WTC11 (cell line): Measurements from ENCODE around the gene LCMT2. TPM values are rescaled to one million over a fixed set of nuclear protein-coding genes. Genes with fewer than 3 reads are reported as not detected.

Source experiments
- ATAC-seq: fragments of 200-7000 bp; cut with Tn5 transposase; 2 replicates; pipeline ENCODE4 v1.10.0; 2021; ENCODE audit warnings: mild to moderate bottlenecking, moderate library complexity
- CTCF ChIA-PET: fragments of 300-600 bp; sonication (Branson Sonifier 250); formaldehyde crosslinking; loops from one replicate; lab custom pipeline; 2021; ENCODE audit warnings: antibody characterized with exemption; lab: Charles Lee
- POLR2A ChIA-PET: fragments of 350-600 bp; sonication (Branson Sonifier 250); formaldehyde crosslinking; loops from one replicate; lab custom pipeline; 2021; ENCODE audit warnings: antibody characterized with exemption; lab: Charles Lee
- DNase-seq: peaks from one replicate; pipeline ENCODE4 v3.0.0; 2021; ENCODE audit warnings: low spot score
- H3K27ac Mint-ChIP-seq: 2 replicates; pipeline ENCODE4 v1.8.0; 2021; ENCODE audit warnings: mixed read lengths
- H3K27me3 Mint-ChIP-seq: 2 replicates; pipeline ENCODE4 v1.8.0; 2021; ENCODE audit warnings: low read depth, mild to moderate bottlenecking, moderate library complexity, mixed read lengths
- H3K36me3 Mint-ChIP-seq: 2 replicates; pipeline ENCODE4 v1.8.0; 2021; ENCODE audit warnings: mixed read lengths
- H3K4me1 Mint-ChIP-seq: 2 replicates; pipeline ENCODE4 v1.8.0; 2022; ENCODE audit warnings: mixed read lengths
- H3K4me3 Mint-ChIP-seq: 2 replicates; pipeline ENCODE4 v1.8.0; 2021; ENCODE audit warnings: mild to moderate bottlenecking, moderate library complexity, mixed read lengths
- H3K9me3 Mint-ChIP-seq: 2 replicates; pipeline ENCODE4 v1.8.0; 2021; ENCODE audit warnings: mixed read lengths
- GABPB1 ChIP-seq: sonication (generic); formaldehyde crosslinking; IDR thresholded peaks from 2 replicates; pipeline ENCODE4 v1.8.1; 2023; ENCODE audit warnings: mild to moderate bottlenecking, missing genetic modification reagents
- GTF2I ChIP-seq: fragments of 250-450 bp; sonication (Bioruptor Pico); conservative IDR thresholded peaks from 2 replicates; pipeline ENCODE4 v1.4.0; 2021; ENCODE audit warnings: mild to moderate bottlenecking
- RELA ChIP-seq: sonication (generic); formaldehyde crosslinking; IDR thresholded peaks from 2 replicates; pipeline ENCODE4 v1.8.1; 2022; ENCODE audit warnings: missing genetic modification reagents, mild to moderate bottlenecking, borderline replicate concordance
- RORB ChIP-seq: fragments of 250-450 bp; sonication (Bioruptor Pico); IDR thresholded peaks from 2 replicates; pipeline ENCODE4 v1.9.0; 2021; ENCODE audit warnings: mild to moderate bottlenecking
- SMAD3 ChIP-seq: sonication (generic); formaldehyde crosslinking; IDR thresholded peaks from 2 replicates; pipeline ENCODE4 v1.8.0; 2022; ENCODE audit warnings: missing genetic modification reagents, mild to moderate bottlenecking, borderline replicate concordance
- ZNF138 ChIP-seq: sonication (generic); formaldehyde crosslinking; conservative IDR thresholded peaks from 2 replicates; pipeline ENCODE4 v1.8.1; 2022; ENCODE audit warnings: mild to moderate bottlenecking, moderate library complexity, missing genetic modification reagents
- ZNF317 ChIP-seq: sonication (generic); formaldehyde crosslinking; IDR thresholded peaks from 2 replicates; pipeline ENCODE4 v1.8.1; 2023; ENCODE audit warnings: low read depth, mild to moderate bottlenecking, moderate library complexity, missing genetic modification reagents, borderline replicate concordance
- ZNF416 ChIP-seq: fragments of 250-450 bp; sonication (Bioruptor Pico); IDR thresholded peaks from 2 replicates; pipeline ENCODE4 v1.9.0; 2021; ENCODE audit warnings: mild to moderate bottlenecking, inconsistent platforms
- total RNA-seq: library from RNA; stranded (reverse); gene quantifications from 3 replicates; pipeline ENCODE4 v1.2.3, GENCODE V29; 2021
- TF ChIP-seq, protein P1 (sequence below): fragments of 250-450 bp; sonication (Bioruptor Pico); IDR thresholded peaks from 2 replicates; pipeline ENCODE4 v2.1.2; 2022; ENCODE audit warnings: mild to moderate bottlenecking, moderate library complexity
- TF ChIP-seq, protein P2 (sequence below): sonication (generic); formaldehyde crosslinking; IDR thresholded peaks from 2 replicates; pipeline ENCODE4 v1.8.1; 2023; ENCODE audit warnings: mild to moderate bottlenecking, missing genetic modification reagents, moderate library complexity
- TF ChIP-seq, protein P3 (sequence below): sonication (generic); formaldehyde crosslinking; IDR thresholded peaks from 2 replicates; pipeline ENCODE4 v1.8.1; 2022; ENCODE audit warnings: missing genetic modification reagents, borderline replicate concordance
- TF ChIP-seq, protein P4 (sequence below): sonication (generic); formaldehyde crosslinking; IDR thresholded peaks from 2 replicates; pipeline ENCODE4 v1.8.1; 2022; ENCODE audit warnings: low read depth, missing genetic modification reagents, borderline replicate concordance
- TF ChIP-seq, protein P5 (sequence below): fragments of 250-450 bp; sonication (Bioruptor Pico); IDR thresholded peaks from 2 replicates; pipeline ENCODE4 v1.9.0; 2021; ENCODE audit warnings: mild to moderate bottlenecking
- TF ChIP-seq, protein P6 (sequence below): sonication (generic); formaldehyde crosslinking; conservative IDR thresholded peaks from 2 replicates; pipeline ENCODE4 v1.8.1; 2022; ENCODE audit warnings: mild to moderate bottlenecking, missing genetic modification reagents

The LCMT2 gene
- total RNA-seq, 1 experiment from 2014 or later, result 7.6 TPM

DNA sequence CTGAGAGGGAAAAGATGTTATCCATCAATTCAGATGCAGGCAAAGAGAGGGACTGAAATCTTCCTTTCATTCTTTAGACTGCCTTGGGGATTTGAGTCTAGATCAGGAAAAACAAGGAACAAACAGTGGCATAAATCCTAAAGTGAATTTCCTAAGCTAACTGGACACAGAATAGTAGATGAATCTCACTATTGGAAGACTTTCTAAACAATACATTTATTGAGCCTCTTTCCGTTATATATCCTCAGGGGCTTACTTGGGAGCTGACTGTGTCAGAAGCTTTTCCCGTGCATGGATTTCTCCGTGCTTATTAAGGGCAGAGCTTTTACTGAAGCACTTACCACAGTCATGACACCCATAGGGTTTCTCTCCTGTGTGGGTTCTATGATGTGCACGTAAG, 30.4 kb upstream of the LCMT2 start:
- TF ChIP-seq RELA (CRISPR knock-in tag), result no peak
- TF ChIP-seq ZNF416 (CRISPR knock-in tag), result no peak
- no peak for TF ChIP-seq ZNF138
- no peak for TF ChIP-seq SMAD3 (CRISPR knock-in tag)
- TF ChIP-seq RORB (CRISPR knock-in tag), result no peak
- TF ChIP-seq, protein P1, sequence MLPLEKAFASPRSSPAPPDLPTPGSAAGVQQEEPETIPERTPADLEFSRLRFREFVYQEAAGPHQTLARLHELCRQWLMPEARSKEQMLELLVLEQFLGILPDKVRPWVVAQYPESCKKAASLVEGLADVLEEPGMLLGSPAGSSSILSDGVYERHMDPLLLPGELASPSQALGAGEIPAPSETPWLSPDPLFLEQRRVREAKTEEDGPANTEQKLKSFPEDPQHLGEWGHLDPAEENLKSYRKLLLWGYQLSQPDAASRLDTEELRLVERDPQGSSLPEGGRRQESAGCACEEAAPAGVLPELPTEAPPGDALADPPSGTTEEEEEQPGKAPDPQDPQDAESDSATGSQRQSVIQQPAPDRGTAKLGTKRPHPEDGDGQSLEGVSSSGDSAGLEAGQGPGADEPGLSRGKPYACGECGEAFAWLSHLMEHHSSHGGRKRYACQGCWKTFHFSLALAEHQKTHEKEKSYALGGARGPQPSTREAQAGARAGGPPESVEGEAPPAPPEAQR (CRISPR knock-in tag), result no peak
- TF ChIP-seq, protein P2, sequence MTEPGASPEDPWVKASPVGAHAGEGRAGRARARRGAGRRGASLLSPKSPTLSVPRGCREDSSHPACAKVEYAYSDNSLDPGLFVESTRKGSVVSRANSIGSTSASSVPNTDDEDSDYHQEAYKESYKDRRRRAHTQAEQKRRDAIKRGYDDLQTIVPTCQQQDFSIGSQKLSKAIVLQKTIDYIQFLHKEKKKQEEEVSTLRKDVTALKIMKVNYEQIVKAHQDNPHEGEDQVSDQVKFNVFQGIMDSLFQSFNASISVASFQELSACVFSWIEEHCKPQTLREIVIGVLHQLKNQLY (CRISPR knock-in tag), result no peak
- TF ChIP-seq ZNF317 (CRISPR knock-in tag), result no peak
- TF ChIP-seq, protein P3, sequence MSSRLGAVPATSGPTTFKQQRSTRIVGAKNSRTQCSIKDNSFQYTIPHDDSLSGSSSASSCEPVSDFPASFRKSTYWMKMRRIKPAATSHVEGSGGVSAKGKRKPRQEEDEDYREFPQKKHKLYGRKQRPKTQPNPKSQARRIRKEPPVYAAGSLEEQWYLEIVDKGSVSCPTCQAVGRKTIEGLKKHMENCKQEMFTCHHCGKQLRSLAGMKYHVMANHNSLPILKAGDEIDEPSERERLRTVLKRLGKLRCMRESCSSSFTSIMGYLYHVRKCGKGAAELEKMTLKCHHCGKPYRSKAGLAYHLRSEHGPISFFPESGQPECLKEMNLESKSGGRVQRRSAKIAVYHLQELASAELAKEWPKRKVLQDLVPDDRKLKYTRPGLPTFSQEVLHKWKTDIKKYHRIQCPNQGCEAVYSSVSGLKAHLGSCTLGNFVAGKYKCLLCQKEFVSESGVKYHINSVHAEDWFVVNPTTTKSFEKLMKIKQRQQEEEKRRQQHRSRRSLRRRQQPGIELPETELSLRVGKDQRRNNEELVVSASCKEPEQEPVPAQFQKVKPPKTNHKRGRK (CRISPR knock-in tag), result no peak
- TF ChIP-seq, protein P4, sequence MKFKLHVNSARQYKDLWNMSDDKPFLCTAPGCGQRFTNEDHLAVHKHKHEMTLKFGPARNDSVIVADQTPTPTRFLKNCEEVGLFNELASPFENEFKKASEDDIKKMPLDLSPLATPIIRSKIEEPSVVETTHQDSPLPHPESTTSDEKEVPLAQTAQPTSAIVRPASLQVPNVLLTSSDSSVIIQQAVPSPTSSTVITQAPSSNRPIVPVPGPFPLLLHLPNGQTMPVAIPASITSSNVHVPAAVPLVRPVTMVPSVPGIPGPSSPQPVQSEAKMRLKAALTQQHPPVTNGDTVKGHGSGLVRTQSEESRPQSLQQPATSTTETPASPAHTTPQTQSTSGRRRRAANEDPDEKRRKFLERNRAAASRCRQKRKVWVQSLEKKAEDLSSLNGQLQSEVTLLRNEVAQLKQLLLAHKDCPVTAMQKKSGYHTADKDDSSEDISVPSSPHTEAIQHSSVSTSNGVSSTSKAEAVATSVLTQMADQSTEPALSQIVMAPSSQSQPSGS (CRISPR knock-in tag), result no peak
- H3K9me3 Mint-ChIP-seq, result peaks cover 37% of the 10 kb centered on the region
- ChIA-PET POLR2A (interaction anchor here (1.3 kb wide), 1 partner anchor 10 kb away, joined by 4 read pairs; the partner anchor contains the start of genes TUBGCP4 and ZSCAN29), CTCF (interaction anchor here (1.3 to 1.9 kb wide), 2 partner anchors 10 to 16 kb away, joined by 3 to 6 read pairs; partner anchors contain the start of genes TUBGCP4 and ZSCAN29)
- no peak overlapping the region for H3K4me3 Mint-ChIP-seq
- no peaks in the 10 kb centered on the region for H3K4me1 Mint-ChIP-seq
- H3K27ac Mint-ChIP-seq, result no peak overlapping the region
- no peak for ATAC-seq
- H3K27me3 Mint-ChIP-seq, result no peaks in the 10 kb centered on the region
- no peak for DNase-seq
- H3K36me3 Mint-ChIP-seq, result peaks cover 75% of the 10 kb centered on the region

DNA sequence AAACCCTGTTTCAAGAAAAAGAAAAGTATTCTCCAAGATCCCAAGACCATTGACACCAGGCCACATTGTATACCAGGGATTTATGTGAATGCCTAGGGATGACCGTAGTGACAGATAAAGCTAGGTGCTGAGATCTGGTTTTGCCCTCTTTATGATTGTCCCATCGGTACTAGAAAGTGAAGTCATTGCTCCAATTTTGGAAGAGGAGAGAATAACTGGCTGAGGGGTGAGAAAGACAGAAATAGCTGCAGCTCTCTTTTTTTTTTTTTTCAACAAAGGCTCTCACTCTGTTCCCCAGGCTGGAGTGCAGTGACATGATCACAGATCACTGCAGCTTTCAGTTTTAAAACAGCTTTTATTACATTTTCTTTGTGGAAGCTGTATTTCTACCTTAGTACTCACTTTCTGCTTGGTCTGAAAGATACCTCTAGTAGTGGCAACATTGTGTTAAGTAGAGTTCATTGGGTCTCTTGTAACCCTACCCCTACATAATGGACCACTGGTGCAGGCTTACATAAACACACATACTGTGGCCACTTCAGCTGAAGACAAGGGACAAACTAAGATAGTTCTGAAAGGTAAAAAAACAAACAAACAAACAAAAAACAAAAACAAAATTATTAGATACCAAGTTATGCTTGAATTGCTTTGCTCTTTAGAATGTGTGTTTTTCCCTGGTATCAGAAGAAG, 22.5 kb upstream of the LCMT2 start:
- no peak overlapping the region for H3K4me3 Mint-ChIP-seq
- TF ChIP-seq, protein P4 (CRISPR knock-in tag), result no peak
- no peak for TF ChIP-seq GABPB1 (CRISPR knock-in tag)
- TF ChIP-seq GTF2I (CRISPR knock-in tag), result no peak
- TF ChIP-seq, protein P5, sequence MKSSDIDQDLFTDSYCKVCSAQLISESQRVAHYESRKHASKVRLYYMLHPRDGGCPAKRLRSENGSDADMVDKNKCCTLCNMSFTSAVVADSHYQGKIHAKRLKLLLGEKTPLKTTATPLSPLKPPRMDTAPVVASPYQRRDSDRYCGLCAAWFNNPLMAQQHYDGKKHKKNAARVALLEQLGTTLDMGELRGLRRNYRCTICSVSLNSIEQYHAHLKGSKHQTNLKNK (CRISPR knock-in tag), result no peak
- TF ChIP-seq SMAD3 (CRISPR knock-in tag), result no peak
- TF ChIP-seq, protein P6, sequence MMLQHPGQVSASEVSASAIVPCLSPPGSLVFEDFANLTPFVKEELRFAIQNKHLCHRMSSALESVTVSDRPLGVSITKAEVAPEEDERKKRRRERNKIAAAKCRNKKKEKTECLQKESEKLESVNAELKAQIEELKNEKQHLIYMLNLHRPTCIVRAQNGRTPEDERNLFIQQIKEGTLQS, result no peak
- no peak overlapping the region for H3K27ac Mint-ChIP-seq
- peaks cover 5% of the 10 kb centered on the region; the same call in 1 of the 2 replicates for H3K36me3 Mint-ChIP-seq
- DNase-seq, result no peak
- ChIA-PET POLR2A (no interaction called here), CTCF (interaction anchor here (2.2 kb wide), 1 partner anchor 68 kb away, joined by 5 read pairs; no protein-coding TSS in a partner anchor)
- ATAC-seq, result no peak
- no peaks in the 10 kb centered on the region for H3K4me1 Mint-ChIP-seq
- H3K9me3 Mint-ChIP-seq, result no peaks in the 10 kb centered on the region; the same call in 1 of the 2 replicates
- H3K27me3 Mint-ChIP-seq, result no peaks in the 10 kb centered on the region; the same call in 1 of the 2 replicates
